ENCODE measurements around the gene NPAS3.

NPAS3 gene

GRCh38 chr14:33381717-33382116, 443.0 kb downstream of the NPAS3 start:
- no peak for DNase-seq (ENCODE audit: low read depth in 2 of 2)

- DNase-seq (ENCODE audit: low read depth in 2 of 2), result no peak
These were observed 447.5 kb downstream of the NPAS3 start for GRCh38 chr14:33386140-33386539.

GRCh38 chr14:33386781-33387180, 448.1 kb downstream of the NPAS3 start:
- DNase-seq (ENCODE audit: low read depth in 2 of 2), result no peak

GRCh38 chr14:33390335-33390734, 451.7 kb downstream of the NPAS3 start:
- DNase-seq (ENCODE audit: low read depth in 2 of 2), result no peak

- DNase-seq (ENCODE audit: low read depth in 2 of 2), result no peak
These were observed 454.7 kb downstream of the NPAS3 start for GRCh38 chr14:33393231-33393894.

- DNase-seq (ENCODE audit: low read depth in 2 of 2), result no peak
These were observed 455.3 kb downstream of the NPAS3 start for GRCh38 chr14:33393895-33394368.

GRCh38 chr14:33401311-33401710, 462.6 kb downstream of the NPAS3 start:
- no peak for DNase-seq (ENCODE audit: low read depth in 2 of 2)

- DNase-seq (ENCODE audit: low read depth in 2 of 2), result no peak
These were observed 463.9 kb downstream of the NPAS3 start for GRCh38 chr14:33402604-33403003.

GRCh38 chr14:33404054-33404453, 465.4 kb downstream of the NPAS3 start:
- no peak for DNase-seq (ENCODE audit: low read depth in 2 of 2)

GRCh38 chr14:33404964-33405574, 466.4 kb downstream of the NPAS3 start:
- no peak for DNase-seq (ENCODE audit: low read depth in 2 of 2)

- no peak for DNase-seq (ENCODE audit: low read depth in 2 of 2)
These were observed 468.1 kb downstream of the NPAS3 start for GRCh38 chr14:33406766-33407165.

GRCh38 chr14:33408291-33408690, 469.6 kb downstream of the NPAS3 start:
- no peak for DNase-seq (ENCODE audit: low read depth in 2 of 2)

- DNase-seq (ENCODE audit: low read depth in 2 of 2), result no peak
These were observed 473.8 kb downstream of the NPAS3 start for GRCh38 chr14:33412450-33412849.

- DNase-seq (ENCODE audit: low read depth in 2 of 2), result no peak
These were observed 474.7 kb downstream of the NPAS3 start for GRCh38 chr14:33413381-33413780.

- no peak for DNase-seq (ENCODE audit: low read depth in 2 of 2)
These were observed 475.4 kb downstream of the NPAS3 start for GRCh38 chr14:33414041-33414440.

- DNase-seq (ENCODE audit: low read depth in 2 of 2), result no peak
These were observed 481.5 kb downstream of the NPAS3 start for GRCh38 chr14:33420051-33420627.

GRCh38 chr14:33430414-33431035, 491.8 kb downstream of the NPAS3 start:
- DNase-seq (ENCODE audit: low read depth in 2 of 2), result no peak

GRCh38 chr14:33432407-33433023, 493.8 kb downstream of the NPAS3 start:
- DNase-seq (ENCODE audit: low read depth in 2 of 2), result no peak

- no peak for DNase-seq (ENCODE audit: low read depth in 2 of 2)
These were observed 494.7 kb downstream of the NPAS3 start for GRCh38 chr14:33433396-33433795.

- DNase-seq (ENCODE audit: low read depth in 2 of 2), result no peak
These were observed 497.4 kb downstream of the NPAS3 start for GRCh38 chr14:33435911-33436689.

GRCh38 chr14:33441633-33442032, 503.0 kb downstream of the NPAS3 start:
- DNase-seq (ENCODE audit: low read depth in 2 of 2), result no peak

GRCh38 chr14:33444136-33444535, 505.5 kb downstream of the NPAS3 start:
- no peak for DNase-seq (ENCODE audit: low read depth in 2 of 2)

All from stimulated activated CD4-positive, alpha-beta T cell treated with anti-CD3 and anti-CD28 coated beads, Interleukin-1b, Interleukin-23, amount 100 ng/mL, for 4 hours (primary cell).